GM18505 (cell line): Measurements from ENCODE around the gene TSPAN9.

Source experiments
- ATAC-seq: cut with Tn5 transposase; IDR thresholded peaks from one replicate; pipeline ENCODE4 v1.9.1; 2021; ENCODE audit not compliant: unreplicated experiment
- POLR2A ChIP-seq: IDR thresholded peaks from 4 replicates; pipeline ENCODE4 v1.6.1; 2011; ENCODE audit warnings: borderline replicate concordance; ENCODE audit not compliant: insufficient read depth, insufficient read length; ENCODE audit errors: extremely low read depth

Gene TSPAN9

DNA sequence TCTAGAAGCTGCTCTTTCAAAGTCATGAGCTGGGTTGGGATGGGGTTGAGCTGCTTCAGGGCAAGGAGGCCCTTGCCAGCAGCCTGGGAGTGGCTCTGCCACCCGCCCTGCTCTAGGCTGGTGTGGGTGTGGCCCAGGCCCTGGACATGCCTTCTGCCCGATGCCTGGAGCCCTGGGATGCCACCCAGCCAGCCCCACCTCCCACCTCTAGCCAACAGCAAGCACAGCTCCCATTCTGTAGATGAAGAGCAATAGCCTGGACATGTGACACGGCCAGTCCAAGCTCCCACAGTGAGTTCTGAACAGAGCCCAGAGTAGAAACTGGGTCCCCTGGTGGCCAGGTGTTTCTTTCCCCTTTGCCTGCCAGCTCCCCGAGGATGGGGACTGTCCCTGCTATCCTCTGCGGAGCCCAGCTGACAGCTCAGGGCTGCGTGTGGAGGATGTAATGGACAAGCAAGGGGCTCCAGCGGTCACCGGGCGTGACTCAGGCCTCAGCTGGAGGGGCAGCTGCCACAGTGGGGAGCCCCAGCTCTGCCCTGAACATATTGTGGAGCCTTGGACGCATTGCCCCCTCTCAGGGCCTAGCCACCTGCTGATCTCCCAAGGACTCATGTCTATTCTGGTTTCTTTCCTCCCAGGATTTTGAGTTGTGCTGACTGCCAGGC lies 165.2 kb downstream of the TSPAN9 start:
- no peak for ATAC-seq
- TF ChIP-seq POLR2A = no peak

GRCh38 chr12:3243376-3244084 lies 166.4 kb downstream of the TSPAN9 start:
- ATAC-seq = no peak
- TF ChIP-seq POLR2A = no peak

DNA sequence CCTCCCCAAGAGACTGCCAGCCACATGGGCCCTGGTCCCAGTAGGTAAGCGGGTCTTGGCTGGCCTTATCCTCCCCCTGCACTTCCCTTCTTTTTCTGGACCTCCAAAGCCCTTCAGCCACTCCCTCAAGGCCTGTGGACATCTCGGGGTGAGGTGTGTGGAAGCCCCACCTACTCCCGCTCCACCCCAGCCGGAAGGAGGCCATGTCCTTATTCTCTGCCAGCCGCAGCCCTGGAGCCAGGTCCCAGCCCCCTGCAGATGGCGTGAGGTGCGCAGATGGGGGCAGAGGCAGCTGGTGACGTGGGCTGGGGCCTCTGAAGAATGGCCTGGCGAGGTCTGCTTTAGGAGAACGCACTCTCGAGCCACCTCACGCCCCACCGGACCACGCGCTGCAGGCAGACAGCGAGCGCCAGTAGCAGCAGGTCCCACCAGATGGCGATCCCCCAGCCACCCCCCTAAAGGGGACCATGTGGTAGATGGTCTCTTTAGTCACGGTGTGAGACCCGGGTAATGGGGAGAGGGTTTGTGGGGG lies 167.1 kb downstream of the TSPAN9 start:
- no peak for ATAC-seq
- TF ChIP-seq POLR2A = no peak

DNA sequence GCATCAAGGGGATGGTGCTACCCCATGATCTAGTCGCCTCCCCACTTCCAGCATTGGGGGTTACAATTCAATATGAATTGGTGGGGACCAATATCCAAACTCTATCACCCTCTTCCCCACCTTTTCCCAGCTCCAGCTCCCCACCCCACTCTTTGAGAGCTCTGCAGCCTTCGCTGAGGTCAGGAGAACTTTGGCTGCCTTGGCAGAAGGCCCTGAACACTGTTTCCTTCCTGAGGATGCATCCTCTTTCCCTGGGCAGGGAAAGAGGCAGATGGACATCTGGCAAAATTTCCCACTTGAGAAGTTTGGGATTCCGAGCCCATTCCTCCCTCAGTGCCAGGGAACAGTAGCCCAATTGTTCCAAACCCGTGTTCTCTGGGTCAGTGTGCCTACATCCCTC lies 169.1 kb downstream of the TSPAN9 start:
- no peak for TF ChIP-seq POLR2A
- ATAC-seq = no peak

DNA sequence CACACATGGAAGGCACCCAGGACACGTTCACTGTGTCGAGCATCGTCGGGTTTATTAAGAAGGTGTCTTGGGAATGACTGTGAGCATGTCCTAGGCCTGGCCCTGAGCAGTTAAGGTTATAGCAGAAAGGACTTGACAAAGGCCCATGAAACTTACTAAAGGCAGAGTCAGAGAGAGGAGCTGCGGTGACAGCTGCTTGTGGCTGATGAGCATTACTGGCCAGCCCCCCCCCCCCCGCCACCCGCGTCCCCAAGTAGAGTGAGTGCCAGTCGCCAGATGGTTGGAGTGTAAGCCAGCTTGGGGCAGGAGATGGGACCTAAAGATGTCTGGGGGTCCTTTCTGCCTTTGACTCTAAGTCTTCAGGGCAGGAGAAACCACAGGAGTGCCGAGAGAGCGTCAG lies 169.9 kb downstream of the TSPAN9 start:
- ATAC-seq = no peak
- no peak for TF ChIP-seq POLR2A

DNA sequence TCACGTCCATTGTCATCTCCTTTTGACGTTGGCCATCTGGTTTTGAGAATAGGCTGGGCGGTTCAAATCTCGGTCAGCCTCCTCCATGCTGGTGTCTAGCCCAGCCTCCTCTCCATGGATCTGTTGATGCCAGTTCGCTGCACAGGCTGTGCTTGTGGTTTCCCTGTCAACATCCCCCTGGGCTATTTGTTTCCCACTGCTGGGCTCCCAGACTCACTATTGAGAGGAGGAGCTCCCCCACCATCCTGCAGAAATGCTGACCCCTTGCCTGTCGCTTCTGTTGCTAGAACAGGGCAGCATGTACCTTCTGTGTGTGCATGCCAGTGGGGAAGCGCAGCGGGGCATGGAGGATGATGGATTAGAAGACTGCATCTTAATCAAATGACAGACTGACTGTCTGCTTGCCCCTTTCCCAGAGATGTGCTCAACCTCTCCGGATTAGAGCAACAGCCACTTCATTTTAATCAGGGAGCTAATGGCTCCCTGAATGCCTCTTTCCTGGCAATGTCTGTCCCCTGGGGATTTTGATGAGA lies 170.5 kb downstream of the TSPAN9 start:
- TF ChIP-seq POLR2A = no peak
- no peak for ATAC-seq

- TF ChIP-seq POLR2A = no peak
- ATAC-seq = no peak
Observed at GRCh38 chr12:3249081-3249800, 172.1 kb downstream of the TSPAN9 start.

GRCh38 chr12:3250034-3250433 lies 172.9 kb downstream of the TSPAN9 start:
- TF ChIP-seq POLR2A = no peak
- ATAC-seq = no peak

GRCh38 chr12:3250576-3250975 lies 173.4 kb downstream of the TSPAN9 start:
- ATAC-seq = no peak
- TF ChIP-seq POLR2A = no peak

- no peak for ATAC-seq
- no peak for TF ChIP-seq POLR2A
Observed at GRCh38 chr12:3251067-3251466, 173.9 kb downstream of the TSPAN9 start.

- no peak for ATAC-seq
- TF ChIP-seq POLR2A = no peak
Observed at GRCh38 chr12:3251691-3252090, 174.5 kb downstream of the TSPAN9 start.

DNA sequence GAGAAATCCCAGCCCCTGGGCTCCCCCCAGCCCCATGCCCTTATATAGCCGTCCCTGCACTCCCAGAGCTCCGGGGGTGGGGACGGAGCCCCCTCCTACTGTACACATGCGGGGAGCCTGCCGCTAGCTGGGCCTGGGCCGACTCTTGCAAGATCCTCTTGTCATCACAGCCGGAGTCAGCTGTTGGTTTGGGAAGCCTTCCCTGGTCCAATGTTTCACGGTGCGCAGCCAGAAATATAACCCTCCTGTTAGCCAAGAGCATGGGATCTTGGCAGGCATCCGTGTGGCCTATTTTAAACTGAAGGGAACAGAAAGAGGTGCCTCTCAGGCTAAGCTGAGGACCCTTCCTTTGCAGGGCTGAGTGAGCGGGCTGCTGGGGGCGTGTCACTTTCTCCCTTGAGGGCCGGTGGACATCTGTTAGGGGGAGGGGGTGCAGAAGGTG lies 175.3 kb downstream of the TSPAN9 start:
- no peak for ATAC-seq
- no peak for TF ChIP-seq POLR2A

DNA sequence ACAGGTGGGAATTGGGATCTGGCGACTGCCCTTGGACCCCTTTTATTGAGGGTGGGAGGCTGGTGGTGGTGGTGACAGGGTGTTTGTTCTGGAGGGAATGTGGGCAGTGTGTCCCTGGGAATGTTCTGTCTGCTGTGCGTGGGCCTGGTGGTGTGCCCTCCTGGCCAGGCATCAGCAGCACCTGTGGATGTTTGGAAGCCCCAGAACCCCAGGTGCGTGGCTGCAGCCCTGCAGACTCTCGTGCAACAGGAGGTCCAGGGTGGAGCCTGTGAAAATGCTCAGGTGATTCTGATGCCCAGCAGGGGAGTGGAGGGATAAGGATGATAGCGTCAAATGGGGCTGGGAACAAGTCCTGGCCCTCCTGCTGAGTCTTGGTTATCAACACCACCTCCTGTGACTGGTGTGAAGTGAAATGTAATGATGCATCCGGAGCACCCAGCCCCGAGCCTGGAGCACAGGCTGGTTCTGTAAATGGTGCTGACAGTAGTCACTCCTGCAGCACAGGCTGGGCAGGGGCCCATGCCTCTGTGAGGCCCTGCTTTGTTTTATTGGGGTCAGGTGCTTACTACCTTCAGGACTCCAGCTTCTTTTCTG lies 176.6 kb downstream of the TSPAN9 start:
- TF ChIP-seq POLR2A = no peak

More for the DNA sequence above, 176.6 kb downstream of the TSPAN9 start:
- ATAC-seq = no peak
